Stimulated activated CD8-positive, alpha-beta memory T cell treated with anti-CD3 and anti-CD28 coated beads, Interleukin-7, amount 100 ng/mL, for 4 hours (primary cell): ENCODE results near the gene EHBP1.
"Not testable (repeated sequence)": the region's sequence is repeated elsewhere in the genome, so short reads cannot be mapped to it uniquely, and the experiment has no call there.

Source experiments
- DNase-seq, 2 donors: peaks; one replicate each; pipeline ENCODE4 v3.0.0-alpha.2; 2020; ENCODE audit warnings: low read depth in 2 of 2

EHBP1 gene

GRCh38 chr2:62736899-62737559 is 31.5 kb downstream of the EHBP1 start:
- no peak for DNase-seq

- no peak for DNase-seq
Observed at GRCh38 chr2:62738981-62739936, 33.7 kb downstream of the EHBP1 start.

GRCh38 chr2:62740221-62740620 is 34.7 kb downstream of the EHBP1 start:
- no peak for DNase-seq

GRCh38 chr2:62741127-62741526 is 35.6 kb downstream of the EHBP1 start:
- no peak for DNase-seq

GRCh38 chr2:62741954-62742722 is 36.6 kb downstream of the EHBP1 start:
- DNase-seq: no peak

- DNase-seq: no peak
Observed at GRCh38 chr2:62743506-62743905, 38.0 kb downstream of the EHBP1 start.

- no peak for DNase-seq
Observed at GRCh38 chr2:62744603-62745002, 39.1 kb downstream of the EHBP1 start.

GRCh38 chr2:62745891-62746481 is 40.5 kb downstream of the EHBP1 start:
- DNase-seq: no peak

- no peak for DNase-seq
Observed at GRCh38 chr2:62747169-62747568, 41.7 kb downstream of the EHBP1 start.

GRCh38 chr2:62747876-62748275 is 42.4 kb downstream of the EHBP1 start:
- DNase-seq: no peak

GRCh38 chr2:62749111-62749510 is 43.6 kb downstream of the EHBP1 start:
- DNase-seq: not testable (repeated sequence)

GRCh38 chr2:62757029-62757428 is 51.5 kb downstream of the EHBP1 start:
- no peak for DNase-seq

- no peak for DNase-seq
Observed at GRCh38 chr2:62760026-62760425, 54.5 kb downstream of the EHBP1 start.

- no peak for DNase-seq
Observed at GRCh38 chr2:62760555-62760954, 55.0 kb downstream of the EHBP1 start.

- no peak for DNase-seq
Observed at GRCh38 chr2:62765619-62766376, 60.3 kb downstream of the EHBP1 start.

- DNase-seq: no peak
Observed at GRCh38 chr2:62768615-62769014, 63.1 kb downstream of the EHBP1 start.

- DNase-seq: no peak
Observed at GRCh38 chr2:62770629-62771028, 65.1 kb downstream of the EHBP1 start.

GRCh38 chr2:62774555-62775366 is 69.2 kb downstream of the EHBP1 start:
- no peak for DNase-seq

GRCh38 chr2:62775367-62775668 is 69.8 kb downstream of the EHBP1 start:
- DNase-seq: no peak

GRCh38 chr2:62783679-62784078 is 78.2 kb downstream of the EHBP1 start:
- no peak for DNase-seq
